ENCODE measurements around the gene PLXNC1. TPM values are rescaled to one million over a fixed set of nuclear protein-coding genes. Genes with fewer than 3 reads are reported as not detected.

PLXNC1 gene
- polyA plus RNA-seq, 1 of the 3 experiments (the other 2 are of a cell fraction): 0.23 TPM

DNA sequence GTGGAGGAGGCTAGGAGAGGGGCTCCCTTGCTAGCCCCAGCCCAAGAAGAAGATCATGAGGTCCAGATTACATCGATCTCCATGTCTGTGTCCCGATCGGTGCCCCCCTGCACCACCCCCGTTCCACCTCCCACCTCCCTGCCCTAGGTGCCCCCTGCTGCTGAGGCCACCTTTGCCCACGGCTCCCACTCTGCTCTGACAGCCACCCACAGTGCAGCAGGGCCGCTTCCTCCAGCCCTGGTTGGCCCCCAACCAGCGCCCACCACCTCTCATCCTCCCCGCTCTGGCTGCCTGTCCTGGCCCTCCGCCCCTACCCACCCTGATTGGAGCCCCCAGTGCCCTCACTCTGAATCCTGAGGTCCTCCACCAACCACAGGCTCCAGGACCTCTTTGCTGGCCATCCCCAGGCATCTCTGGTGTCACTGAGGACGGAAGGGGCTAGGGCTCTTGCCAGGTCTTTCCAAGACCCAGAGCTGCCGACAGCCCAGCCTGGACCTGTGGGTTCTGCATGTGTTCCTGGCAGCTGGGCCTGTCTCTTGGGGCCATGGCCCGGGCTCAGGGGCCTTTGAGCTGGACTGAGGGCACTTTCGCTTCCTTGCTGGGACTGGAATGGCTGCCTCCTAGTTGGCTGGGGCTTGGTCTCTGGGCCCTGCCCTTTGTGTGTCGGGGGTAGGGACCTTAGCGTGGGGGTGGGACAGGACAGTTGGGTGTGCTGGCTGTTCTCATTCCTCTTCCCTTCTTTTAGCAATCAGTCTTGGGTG, 7.2 kb upstream of the PLXNC1 start:
- no peak overlapping the region for H2AFZ ChIP-seq (ENCODE audit: low read depth)
- no peaks in the 10 kb centered on the region; the same call in 1 of the 2 replicates for H3K27me3 ChIP-seq (ENCODE audit: insufficient read depth)
- WGBS (ENCODE audit: low lambda C conversion rate): 55% methylated on average over 13 of the region's 15 CpGs
- no peak overlapping the region for H3K27ac ChIP-seq (ENCODE audit: low read depth in 2 of 2, low read length in 1 of 2)
- no peaks in the 10 kb centered on the region for H3F3A ChIP-seq (replicated peaks; ENCODE audit: insufficient read depth)
- no peaks in the 10 kb centered on the region for H3K36me3 ChIP-seq (replicated peaks in 1 of 2; ENCODE audit: control insufficient read depth in 1 of 2, insufficient read depth in 2 of 2, low read length in 1 of 2)
- peaks cover 0 to 8% of the 10 kb centered on the region in 2 experiments; a peak in 2 of 4 replicates for H3K4me1 ChIP-seq (ENCODE audit: control insufficient read depth in 1 of 2, insufficient read depth in 2 of 2, low read depth in 1 of 2, low read length in 1 of 2)
- no peak overlapping the region for H3K9ac ChIP-seq
- no peak overlapping the region for H3K4me2 ChIP-seq
- ChIA-PET CTCF (interaction anchor here (0.6 to 1.7 kb wide), 5 partner anchors 12 to 394 kb away, joined by 3 to 7 read pairs (median 3); no protein-coding TSS in a partner anchor), POLR2A (no interaction called here)
- no peak for DNase-seq
- H3K4me3 ChIP-seq (ENCODE audit: low read depth in 2 of 2, low read length in 1 of 2): no peak overlapping the region
- no peaks in the 10 kb centered on the region for H3K9me2 ChIP-seq
- no peaks in the 10 kb centered on the region for H3K9me3 ChIP-seq
- no peaks in the 10 kb centered on the region for H3K79me2 ChIP-seq (ENCODE audit: insufficient read depth)
- H4K20me1 ChIP-seq (ENCODE audit: insufficient read depth): no peaks in the 10 kb centered on the region
- TF ChIP-seq SMC3 (IDR thresholded peaks at IDR 0.05; ENCODE audit: low read depth, low read length) (no peak), NFIC (IDR thresholded peaks at IDR 0.05; ENCODE audit: borderline replicate concordance) (no peak), RXRA (IDR thresholded peaks at IDR 0.05; ENCODE audit: borderline replicate concordance, low read depth) (no peak), FOXM1 (IDR thresholded peaks at IDR 0.05; ENCODE audit: low read depth) (no peak), FOXJ3 (CRISPR knock-in tag; IDR thresholded peaks at IDR 0.05) (no peak), RFX5 (IDR thresholded peaks at IDR 0.05; ENCODE audit: low read length) (no peak), CHD2 (IDR thresholded peaks at IDR 0.05; ENCODE audit: low read length, partially characterized antibody) (no peak), FOSL2 (IDR thresholded peaks at IDR 0.05; ENCODE audit: borderline replicate concordance, low read depth) (no peak), NRF1 (IDR thresholded peaks at IDR 0.05; ENCODE audit: low read depth, low read length) (no peak), MXI1 (IDR thresholded peaks at IDR 0.05; ENCODE audit: low read depth, low read length) (no peak), TAF1 (IDR thresholded peaks at IDR 0.05; ENCODE audit: borderline replicate concordance, low read depth, low read length) (no peak), EZH2phosphoT487 (IDR thresholded peaks at IDR 0.05; ENCODE audit: borderline replicate concordance, low read depth) (no peak), EP300 (IDR thresholded peaks at IDR 0.05; ENCODE audit: borderline replicate concordance in 1 of 2, low read depth in 1 of 2, low read length in 1 of 2) (no peak), POLR2AphosphoS5 (IDR thresholded peaks at IDR 0.05; ENCODE audit: low read depth, low read length) (no peak)
- TF ChIP-seq, protein P1, sequence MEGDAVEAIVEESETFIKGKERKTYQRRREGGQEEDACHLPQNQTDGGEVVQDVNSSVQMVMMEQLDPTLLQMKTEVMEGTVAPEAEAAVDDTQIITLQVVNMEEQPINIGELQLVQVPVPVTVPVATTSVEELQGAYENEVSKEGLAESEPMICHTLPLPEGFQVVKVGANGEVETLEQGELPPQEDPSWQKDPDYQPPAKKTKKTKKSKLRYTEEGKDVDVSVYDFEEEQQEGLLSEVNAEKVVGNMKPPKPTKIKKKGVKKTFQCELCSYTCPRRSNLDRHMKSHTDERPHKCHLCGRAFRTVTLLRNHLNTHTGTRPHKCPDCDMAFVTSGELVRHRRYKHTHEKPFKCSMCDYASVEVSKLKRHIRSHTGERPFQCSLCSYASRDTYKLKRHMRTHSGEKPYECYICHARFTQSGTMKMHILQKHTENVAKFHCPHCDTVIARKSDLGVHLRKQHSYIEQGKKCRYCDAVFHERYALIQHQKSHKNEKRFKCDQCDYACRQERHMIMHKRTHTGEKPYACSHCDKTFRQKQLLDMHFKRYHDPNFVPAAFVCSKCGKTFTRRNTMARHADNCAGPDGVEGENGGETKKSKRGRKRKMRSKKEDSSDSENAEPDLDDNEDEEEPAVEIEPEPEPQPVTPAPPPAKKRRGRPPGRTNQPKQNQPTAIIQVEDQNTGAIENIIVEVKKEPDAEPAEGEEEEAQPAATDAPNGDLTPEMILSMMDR (IDR thresholded peaks at IDR 0.05): no peak
- TF ChIP-seq, protein P2, sequence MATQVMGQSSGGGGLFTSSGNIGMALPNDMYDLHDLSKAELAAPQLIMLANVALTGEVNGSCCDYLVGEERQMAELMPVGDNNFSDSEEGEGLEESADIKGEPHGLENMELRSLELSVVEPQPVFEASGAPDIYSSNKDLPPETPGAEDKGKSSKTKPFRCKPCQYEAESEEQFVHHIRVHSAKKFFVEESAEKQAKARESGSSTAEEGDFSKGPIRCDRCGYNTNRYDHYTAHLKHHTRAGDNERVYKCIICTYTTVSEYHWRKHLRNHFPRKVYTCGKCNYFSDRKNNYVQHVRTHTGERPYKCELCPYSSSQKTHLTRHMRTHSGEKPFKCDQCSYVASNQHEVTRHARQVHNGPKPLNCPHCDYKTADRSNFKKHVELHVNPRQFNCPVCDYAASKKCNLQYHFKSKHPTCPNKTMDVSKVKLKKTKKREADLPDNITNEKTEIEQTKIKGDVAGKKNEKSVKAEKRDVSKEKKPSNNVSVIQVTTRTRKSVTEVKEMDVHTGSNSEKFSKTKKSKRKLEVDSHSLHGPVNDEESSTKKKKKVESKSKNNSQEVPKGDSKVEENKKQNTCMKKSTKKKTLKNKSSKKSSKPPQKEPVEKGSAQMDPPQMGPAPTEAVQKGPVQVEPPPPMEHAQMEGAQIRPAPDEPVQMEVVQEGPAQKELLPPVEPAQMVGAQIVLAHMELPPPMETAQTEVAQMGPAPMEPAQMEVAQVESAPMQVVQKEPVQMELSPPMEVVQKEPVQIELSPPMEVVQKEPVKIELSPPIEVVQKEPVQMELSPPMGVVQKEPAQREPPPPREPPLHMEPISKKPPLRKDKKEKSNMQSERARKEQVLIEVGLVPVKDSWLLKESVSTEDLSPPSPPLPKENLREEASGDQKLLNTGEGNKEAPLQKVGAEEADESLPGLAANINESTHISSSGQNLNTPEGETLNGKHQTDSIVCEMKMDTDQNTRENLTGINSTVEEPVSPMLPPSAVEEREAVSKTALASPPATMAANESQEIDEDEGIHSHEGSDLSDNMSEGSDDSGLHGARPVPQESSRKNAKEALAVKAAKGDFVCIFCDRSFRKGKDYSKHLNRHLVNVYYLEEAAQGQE (IDR thresholded peaks at IDR 0.05; ENCODE audit: low read depth, low read length): no peak

Data from SK-N-SH (cell line).